NCI-H146 treated with DMSO at 0.1 percent for 48 hours (cell line): ENCODE results near the gene TNFAIP8.

Experiments
- DNase-seq: peaks from one replicate; lab custom pipeline; 2025; ENCODE audit not compliant: unreplicated experiment; lab: John Stamatoyannopoulos, UW

The TNFAIP8 gene

GRCh38 chr5:119345861-119346260, 10.0 kb upstream of the TNFAIP8 start:
- no peak for DNase-seq

- DNase-seq = no peak
These were observed 9.4 kb upstream of the TNFAIP8 start for GRCh38 chr5:119346394-119346793.

- DNase-seq = peak; percentile 2
These were observed 8.2 kb upstream of the TNFAIP8 start for GRCh38 chr5:119347574-119347973.

GRCh38 chr5:119347991-119348390, 7.8 kb upstream of the TNFAIP8 start:
- DNase-seq = no peak

- DNase-seq = no peak
These were observed 2.6 kb upstream of the TNFAIP8 start for GRCh38 chr5:119353213-119353612.

- DNase-seq = no peak
These were observed 2.0 kb upstream of the TNFAIP8 start for GRCh38 chr5:119353686-119354366.

- no peak for DNase-seq
These were observed 1.1 kb upstream of the TNFAIP8 start for GRCh38 chr5:119354537-119355243.

GRCh38 chr5:119355244-119355638, 578 bp upstream of the TNFAIP8 start:
- DNase-seq = no peak

GRCh38 chr5:119356612-119357188, 881 bp downstream of the TNFAIP8 start:
- no peak for DNase-seq

GRCh38 chr5:119357270-119357669, 1.5 kb downstream of the TNFAIP8 start:
- no peak for DNase-seq

GRCh38 chr5:119357808-119358529, 2.1 kb downstream of the TNFAIP8 start:
- DNase-seq = no peak

- DNase-seq = no peak
These were observed 2.7 kb downstream of the TNFAIP8 start for GRCh38 chr5:119358530-119358900.

- no peak for DNase-seq
These were observed 3.2 kb downstream of the TNFAIP8 start for GRCh38 chr5:119358901-119359603.

- no peak for DNase-seq
These were observed 4.1 kb downstream of the TNFAIP8 start for GRCh38 chr5:119359737-119360413.

GRCh38 chr5:119360905-119361593, 5.2 kb downstream of the TNFAIP8 start:
- DNase-seq = no peak

GRCh38 chr5:119361594-119362125, 5.8 kb downstream of the TNFAIP8 start:
- no peak for DNase-seq

- no peak for DNase-seq
These were observed 6.9 kb downstream of the TNFAIP8 start for GRCh38 chr5:119362714-119363113.

GRCh38 chr5:119363271-119363670, 7.5 kb downstream of the TNFAIP8 start:
- no peak for DNase-seq

GRCh38 chr5:119363936-119364335, 8.1 kb downstream of the TNFAIP8 start:
- no peak for DNase-seq
